AG10803 (cell line): ENCODE data around the gene VILL.
A peak's percentile ranks its signal among the peaks of the same experiment; 100 is the strongest.

Source experiments
- DNase-seq: peaks from one replicate; pipeline ENCODE4 v3.0.0; 2010; ENCODE audit warnings: low read depth
- H3K4me3 ChIP-seq: 2 replicates; pipeline ENCODE4 v1.5.1; 2011; ENCODE audit warnings: mild to moderate bottlenecking, low read length, control low read depth
- TF ChIP-seq, protein P1 (sequence below): conservative IDR thresholded peaks from 2 replicates; pipeline ENCODE4 v1.5.1; 2011; ENCODE audit warnings: mild to moderate bottlenecking, low read length, control low read depth, inconsistent platforms

Gene VILL

GRCh38 chr3:38000965-38001455 is 10.4 kb downstream of the VILL start:
- TF ChIP-seq, protein P1, sequence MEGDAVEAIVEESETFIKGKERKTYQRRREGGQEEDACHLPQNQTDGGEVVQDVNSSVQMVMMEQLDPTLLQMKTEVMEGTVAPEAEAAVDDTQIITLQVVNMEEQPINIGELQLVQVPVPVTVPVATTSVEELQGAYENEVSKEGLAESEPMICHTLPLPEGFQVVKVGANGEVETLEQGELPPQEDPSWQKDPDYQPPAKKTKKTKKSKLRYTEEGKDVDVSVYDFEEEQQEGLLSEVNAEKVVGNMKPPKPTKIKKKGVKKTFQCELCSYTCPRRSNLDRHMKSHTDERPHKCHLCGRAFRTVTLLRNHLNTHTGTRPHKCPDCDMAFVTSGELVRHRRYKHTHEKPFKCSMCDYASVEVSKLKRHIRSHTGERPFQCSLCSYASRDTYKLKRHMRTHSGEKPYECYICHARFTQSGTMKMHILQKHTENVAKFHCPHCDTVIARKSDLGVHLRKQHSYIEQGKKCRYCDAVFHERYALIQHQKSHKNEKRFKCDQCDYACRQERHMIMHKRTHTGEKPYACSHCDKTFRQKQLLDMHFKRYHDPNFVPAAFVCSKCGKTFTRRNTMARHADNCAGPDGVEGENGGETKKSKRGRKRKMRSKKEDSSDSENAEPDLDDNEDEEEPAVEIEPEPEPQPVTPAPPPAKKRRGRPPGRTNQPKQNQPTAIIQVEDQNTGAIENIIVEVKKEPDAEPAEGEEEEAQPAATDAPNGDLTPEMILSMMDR = no peak
- DNase-seq = no peak
- H3K4me3 ChIP-seq = no peak overlapping the region

DNA sequence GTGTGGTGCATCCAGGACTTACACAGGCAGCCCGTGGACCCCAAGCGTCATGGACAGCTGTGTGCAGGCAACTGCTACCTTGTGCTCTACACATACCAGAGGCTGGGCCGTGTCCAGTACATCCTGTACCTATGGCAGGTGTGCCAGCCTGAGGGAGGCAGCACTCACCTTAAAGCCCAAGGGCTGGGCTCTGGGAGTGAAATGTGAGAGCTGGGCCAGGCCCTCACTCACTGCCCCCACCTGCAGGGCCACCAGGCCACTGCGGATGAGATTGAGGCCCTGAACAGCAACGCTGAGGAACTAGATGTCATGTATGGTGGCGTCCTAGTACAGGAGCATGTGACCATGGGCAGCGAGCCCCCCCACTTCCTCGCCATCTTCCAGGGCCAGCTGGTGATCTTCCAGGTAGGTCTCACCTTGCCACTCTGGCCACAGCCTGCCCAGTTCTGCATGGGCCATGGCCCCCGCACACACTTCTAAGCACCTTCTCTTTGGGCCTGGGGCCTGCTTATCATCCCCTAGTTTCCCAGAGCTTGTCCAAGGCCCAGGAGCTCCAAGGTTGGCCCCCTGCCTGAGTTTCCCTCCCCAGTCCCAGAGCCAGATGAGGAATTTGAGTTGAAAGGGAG is 11.0 kb downstream of the VILL start:
- no peak overlapping the region for H3K4me3 ChIP-seq
- no peak for DNase-seq
- TF ChIP-seq, protein P1 = no peak

GRCh38 chr3:38002291-38002876 is 11.8 kb downstream of the VILL start:
- H3K4me3 ChIP-seq = no peak overlapping the region

DNA sequence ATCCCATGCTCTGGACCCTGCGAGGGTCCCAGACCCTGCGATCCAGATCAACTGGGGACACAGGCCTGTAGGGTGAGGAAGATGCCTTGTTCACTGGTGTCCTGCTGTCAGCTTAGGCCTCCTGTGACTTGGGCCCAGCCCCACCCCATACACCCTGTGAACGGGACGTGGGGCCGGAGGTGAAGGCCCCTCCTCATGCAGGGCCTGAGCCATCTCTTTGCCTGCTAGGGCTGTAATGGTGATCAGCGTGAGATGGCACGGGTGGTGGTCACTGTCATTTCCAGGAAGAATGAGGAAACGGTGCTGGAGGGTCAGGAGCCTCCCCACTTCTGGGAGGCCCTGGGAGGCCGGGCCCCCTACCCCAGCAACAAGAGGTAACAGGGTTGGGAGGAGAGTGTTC is 12.4 kb downstream of the VILL start:
- no peak overlapping the region for H3K4me3 ChIP-seq
- DNase-seq = no peak
- TF ChIP-seq, protein P1 = no peak

More at GRCh38 chr3:38002291-38002876, 11.8 kb downstream of the VILL start:
- no peak for DNase-seq
- TF ChIP-seq, protein P1 = no peak

DNA sequence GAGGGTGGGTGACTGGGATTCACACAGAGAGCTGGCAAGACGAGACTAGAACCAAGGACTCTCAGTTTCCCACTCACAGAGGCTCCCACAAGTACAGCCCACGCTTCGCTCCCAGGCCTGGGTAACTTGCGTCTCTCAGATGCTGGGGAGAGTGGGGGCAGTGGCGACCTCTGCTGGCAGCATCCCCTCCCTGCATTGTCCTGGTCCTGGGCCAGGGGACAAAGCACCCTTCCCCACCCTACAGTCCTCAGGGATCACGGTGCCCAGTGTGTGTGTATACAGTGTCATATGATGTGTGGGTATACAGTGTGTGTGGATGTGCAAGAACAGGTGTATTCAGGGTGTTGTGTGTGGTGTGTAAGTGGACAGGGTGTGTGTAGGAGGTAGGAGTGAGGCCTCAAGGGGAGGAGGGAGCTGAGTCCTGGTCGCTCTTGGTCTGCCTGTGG is 12.8 kb downstream of the VILL start:
- peak; percentile 36 for DNase-seq
- TF ChIP-seq, protein P1 = peak; percentile 69
- no peak overlapping the region for H3K4me3 ChIP-seq

DNA sequence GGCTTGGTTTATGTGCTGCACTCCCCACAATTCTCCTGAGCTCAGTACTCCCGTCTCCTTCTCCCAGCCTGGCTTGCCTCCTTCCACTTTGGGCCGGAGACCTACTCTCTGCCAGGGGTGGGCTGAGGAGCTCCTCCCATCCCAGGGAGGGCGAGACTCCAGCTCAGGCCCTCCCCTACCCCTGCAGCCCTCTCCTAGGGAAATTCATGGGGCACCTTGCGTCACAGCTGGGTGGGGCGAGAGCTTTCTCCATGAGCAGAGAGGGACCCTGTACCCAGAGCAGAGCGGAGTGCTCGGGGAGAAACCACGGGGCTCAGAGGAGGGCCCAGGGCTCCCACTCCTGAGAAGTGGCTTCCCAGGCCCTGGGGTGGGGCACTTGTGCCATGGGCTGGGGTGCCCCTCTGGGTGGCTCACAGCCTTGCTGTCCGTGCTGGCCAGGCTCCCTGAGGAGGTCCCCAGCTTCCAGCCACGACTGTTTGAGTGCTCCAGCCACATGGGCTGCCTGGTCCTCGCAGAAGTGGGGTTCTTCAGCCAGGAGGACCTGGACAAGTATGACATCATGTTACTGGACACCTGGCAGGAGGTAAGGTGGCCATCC is 13.3 kb downstream of the VILL start:
- no peak overlapping the region for H3K4me3 ChIP-seq
- no peak for DNase-seq
- TF ChIP-seq, protein P1 = no peak
